Endothelial cell of umbilical vein (primary cell): ENCODE measurements around the gene ST8SIA1. TPM values are rescaled to one million over a fixed set of nuclear protein-coding genes. Genes with fewer than 3 reads are reported as not detected.

Experiments
- BruUV-seq: library from RNA; stranded (reverse); fragments of 400-500 nt; replicated peaks from 2 replicates; lab custom pipeline; 2021; lab: Mats Ljungman, UMichigan
- CTCF ChIA-PET: fragments of 300-600, 350-600 bp; sonication (Branson Sonifier 250); formaldehyde crosslinking; loops from one replicate; lab custom pipeline; 2021; ENCODE audit warnings: antibody characterized with exemption, inconsistent platforms; lab: Charles Lee
- POLR2A ChIA-PET: fragments of 300-600, 350-600 bp; sonication (Branson Sonifier 250); formaldehyde crosslinking; loops from one replicate; lab custom pipeline; 2021; ENCODE audit warnings: antibody characterized with exemption, inconsistent platforms; lab: Charles Lee
- DNase-seq: peaks from one replicate; pipeline ENCODE4 v3.0.0-alpha.2; 2011; ENCODE audit warnings: low read depth, low spot score
- FAIRE-seq: peaks from 2 replicates; lab custom pipeline; 2011; peaks lifted over from hg19 to GRCh38; lab: Jason Lieb, UNC
- H2AFZ ChIP-seq: 2 replicates; pipeline ENCODE4 v1.6.0; 2012; ENCODE audit warnings: low read depth, low read length, control low read depth, inconsistent platforms
- H3K27ac ChIP-seq: 2 replicates; pipeline ENCODE4 v1.5.1; 2011; ENCODE audit warnings: low read depth, mild to moderate bottlenecking, control low read depth, low read length, moderate library complexity; ENCODE audit not compliant: insufficient read depth
- H3K27me3 ChIP-seq, 2 experiments: 2 replicates each; pipeline versions ENCODE4 v1.6.0 to v1.6.1; 2011; ENCODE audit warnings: low read length in 2 of 2, mixed read lengths in 1 of 2; ENCODE audit not compliant: control insufficient read depth in 2 of 2, insufficient read depth in 2 of 2
- H3K36me3 ChIP-seq, 2 experiments: 2 replicates in 1 of 2; 3 replicates in 1 of 2; pipeline ENCODE4 v1.5.1; 2011; ENCODE audit warnings: low read length in 2 of 2, mild to moderate bottlenecking in 1 of 2, moderate library complexity in 1 of 2; ENCODE audit not compliant: control insufficient read depth in 2 of 2, insufficient read depth in 2 of 2; ENCODE audit errors: extremely low read depth in 1 of 2
- H3K4me1 ChIP-seq: 3 replicates; pipeline ENCODE4 v1.5.1; 2011; ENCODE audit warnings: mild to moderate bottlenecking, low read length; ENCODE audit not compliant: control insufficient read depth, insufficient read depth; ENCODE audit errors: extremely low read depth
- H3K4me2 ChIP-seq: 2 replicates; pipeline ENCODE4 v1.6.1; 2011; ENCODE audit warnings: low read length, control low read depth, mixed read lengths; ENCODE audit not compliant: insufficient read depth
- H3K4me3 ChIP-seq, 3 experiments: fragments of 200-600 bp in 1 of 3; sonication (generic), shearing (Covaris generic) in 1 of 3; replicated peaks in 1 of 3; 2 replicates each; pipeline ENCODE4 v1.5.1; 2011 to 2016; ENCODE audit warnings: control low read depth in 3 of 3, low read length in 3 of 3, mild to moderate bottlenecking in 2 of 3, inconsistent platforms in 1 of 3, low read depth in 1 of 3, moderate library complexity in 1 of 3; ENCODE audit not compliant: insufficient read depth in 1 of 3
- H3K79me2 ChIP-seq: 2 replicates; pipeline ENCODE4 v1.6.0; 2012; ENCODE audit warnings: low read length, inconsistent platforms; ENCODE audit not compliant: control insufficient read depth, insufficient read depth
- H3K9ac ChIP-seq: replicated peaks from 2 replicates; pipeline ENCODE3; 2011; ENCODE audit warnings: low read length, control low read depth; ENCODE audit not compliant: insufficient read depth; ENCODE audit errors: extremely low read depth
- H3K9me1 ChIP-seq: replicated peaks from 3 replicates; pipeline ENCODE4 v1.6.0; 2011; ENCODE audit warnings: mild to moderate bottlenecking, low read length; ENCODE audit not compliant: control insufficient read depth, insufficient read depth; ENCODE audit errors: extremely low read depth
- H3K9me3 ChIP-seq: replicated peaks from 2 replicates; pipeline ENCODE4 v1.5.1; 2012; ENCODE audit warnings: low read length, inconsistent platforms; ENCODE audit not compliant: control insufficient read depth, insufficient read depth
- H4K20me1 ChIP-seq: replicated peaks from 2 replicates; pipeline ENCODE3; 2011; ENCODE audit warnings: mild to moderate bottlenecking, low read length; ENCODE audit not compliant: control insufficient read depth, insufficient read depth; ENCODE audit errors: extremely low read depth
- EZH2 ChIP-seq: IDR thresholded peaks from 2 replicates; pipeline ENCODE4 v1.6.1; 2012; ENCODE audit warnings: borderline replicate concordance, low read depth, mild to moderate bottlenecking, moderate library complexity, low read length, inconsistent platforms; ENCODE audit not compliant: severe bottlenecking
- FOS ChIP-seq: IDR thresholded peaks from 2 replicates; pipeline ENCODE4 v1.6.1; 2011; ENCODE audit warnings: mild to moderate bottlenecking, low read length, moderate library complexity, borderline replicate concordance; ENCODE audit not compliant: insufficient read depth
- GATA2 ChIP-seq: IDR thresholded peaks from 2 replicates; pipeline ENCODE4 v1.7.0; 2011; ENCODE audit warnings: low read depth, mild to moderate bottlenecking, moderate library complexity, mixed read lengths, low read length; ENCODE audit not compliant: insufficient read length, insufficient read depth
- JUN ChIP-seq: IDR thresholded peaks from 2 replicates; pipeline ENCODE4 v1.6.1; 2011; ENCODE audit warnings: borderline replicate concordance, low read depth; ENCODE audit not compliant: insufficient read length, insufficient read depth
- MYC ChIP-seq: IDR thresholded peaks from one replicate; pipeline ENCODE4 v1.6.1; 2011; ENCODE audit warnings: mild to moderate bottlenecking, low read depth, low read length
- POLR2A ChIP-seq: IDR thresholded peaks from 2 replicates; pipeline ENCODE4 v1.6.1; 2012; ENCODE audit warnings: low read depth, mild to moderate bottlenecking, control low read depth, low read length
- POLR2AphosphoS5 ChIP-seq: IDR thresholded peaks from 2 replicates; pipeline ENCODE4 v1.6.1; 2012; ENCODE audit warnings: low read depth, mild to moderate bottlenecking, control low read depth, low read length, moderate library complexity; ENCODE audit not compliant: insufficient read depth
- dilution Hi-C: fragments of 300-500 bp; cut with MboI; formaldehyde crosslinking; loops from one replicate; pipeline ENCODE4 v1.15.0; 2019; ENCODE audit warnings: low sequenced_read_pairs; ENCODE audit not compliant: extremely low pct_ligation_motif_present
- intact Hi-C: fragments of 100-400 bp; cut with micrococcal nuclease; formaldehyde crosslinking; loops from one replicate; pipeline ENCODE4 v1.10.0; 2022
- polyA plus RNA-seq, 4 experiments: library from polyadenylated mRNA; depleted of rRNA in 3 of 4; stranded (reverse) in 3 of 4; unstranded in 1 of 4; fragments of >200 nt; gene quantifications; 2 replicates each; pipeline versions ENCODE4 v1.2.1 to v1.2.3, GENCODE V29; 2011 to 2012; ENCODE audit warnings: missing spikeins in 1 of 4
- total RNA-seq: library from RNA; stranded (reverse); gene quantifications from 2 replicates; pipeline ENCODE4 v1.2.3, GENCODE V29; 2021
- TF ChIP-seq, protein P1 (sequence below): IDR thresholded peaks from 2 replicates; pipeline ENCODE4 v1.6.1; 2011; ENCODE audit not compliant: insufficient read depth, insufficient read length
- TF ChIP-seq, protein P2 (sequence below), 2 donors: IDR thresholded peaks; 1 replicate in 1 of 2; 2 replicates in 1 of 2; pipeline ENCODE4 v1.5.1; 2011; ENCODE audit warnings: low read length in 2 of 2, mild to moderate bottlenecking in 2 of 2, moderate library complexity in 2 of 2, control low read depth in 1 of 2, inconsistent platforms in 1 of 2, low read depth in 1 of 2; ENCODE audit not compliant: insufficient read depth in 1 of 2; ENCODE audit errors: extremely low read depth in 1 of 2

Gene ST8SIA1
- total and polyA plus RNA-seq, 2 donors (not counting 3 experiments of a cell fraction or from before 2014, with no cell fraction given): not detected

DNA sequence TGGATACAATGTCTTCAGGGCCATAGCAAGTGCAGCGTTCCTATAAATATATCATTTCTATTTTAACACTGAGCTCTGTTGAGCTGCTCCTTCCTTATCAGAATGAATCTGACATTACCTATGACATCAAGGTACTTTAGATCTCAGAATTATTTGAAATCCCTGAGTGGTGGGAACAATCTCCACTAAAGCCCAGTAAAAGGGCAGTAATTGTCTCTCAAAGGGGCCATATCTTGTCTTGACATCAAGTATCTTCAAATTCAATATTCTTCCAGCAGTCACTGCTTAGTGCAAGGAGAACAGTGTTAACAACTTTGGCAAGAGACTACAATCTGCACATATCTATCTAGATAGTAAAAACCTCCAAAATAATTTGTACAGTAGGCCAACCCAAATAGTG lies 21.7 kb upstream of the ST8SIA1 start:
- dilution Hi-C loops: no loop called here
- FAIRE-seq (no peak), DNase-seq (no peak)
- H3K4me1 ChIP-seq: no peaks in the 10 kb centered on the region
- H3K27ac ChIP-seq: no peak overlapping the region
- ChIA-PET CTCF (interaction anchor here (1.5 kb wide), 1 partner anchor 87 kb away, joined by 3 read pairs; no protein-coding TSS in a partner anchor), POLR2A (no interaction called here)
- no peaks in the 10 kb centered on the region for H3K36me3 ChIP-seq
- no peak overlapping the region for H3K4me3 ChIP-seq
- no peak overlapping the region for H3K4me2 ChIP-seq
- no peaks in the 10 kb centered on the region for H3K79me2 ChIP-seq
- H3K9me3 ChIP-seq: no peaks in the 10 kb centered on the region
- TF ChIP-seq, protein P1, sequence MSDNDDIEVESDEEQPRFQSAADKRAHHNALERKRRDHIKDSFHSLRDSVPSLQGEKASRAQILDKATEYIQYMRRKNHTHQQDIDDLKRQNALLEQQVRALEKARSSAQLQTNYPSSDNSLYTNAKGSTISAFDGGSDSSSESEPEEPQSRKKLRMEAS: no peak
- TF ChIP-seq, protein P2, sequence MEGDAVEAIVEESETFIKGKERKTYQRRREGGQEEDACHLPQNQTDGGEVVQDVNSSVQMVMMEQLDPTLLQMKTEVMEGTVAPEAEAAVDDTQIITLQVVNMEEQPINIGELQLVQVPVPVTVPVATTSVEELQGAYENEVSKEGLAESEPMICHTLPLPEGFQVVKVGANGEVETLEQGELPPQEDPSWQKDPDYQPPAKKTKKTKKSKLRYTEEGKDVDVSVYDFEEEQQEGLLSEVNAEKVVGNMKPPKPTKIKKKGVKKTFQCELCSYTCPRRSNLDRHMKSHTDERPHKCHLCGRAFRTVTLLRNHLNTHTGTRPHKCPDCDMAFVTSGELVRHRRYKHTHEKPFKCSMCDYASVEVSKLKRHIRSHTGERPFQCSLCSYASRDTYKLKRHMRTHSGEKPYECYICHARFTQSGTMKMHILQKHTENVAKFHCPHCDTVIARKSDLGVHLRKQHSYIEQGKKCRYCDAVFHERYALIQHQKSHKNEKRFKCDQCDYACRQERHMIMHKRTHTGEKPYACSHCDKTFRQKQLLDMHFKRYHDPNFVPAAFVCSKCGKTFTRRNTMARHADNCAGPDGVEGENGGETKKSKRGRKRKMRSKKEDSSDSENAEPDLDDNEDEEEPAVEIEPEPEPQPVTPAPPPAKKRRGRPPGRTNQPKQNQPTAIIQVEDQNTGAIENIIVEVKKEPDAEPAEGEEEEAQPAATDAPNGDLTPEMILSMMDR (IDR thresholded peaks at IDR 0.05; ENCODE audit: extremely low read depth in 1 of 2, insufficient read depth in 1 of 2, low read depth in 1 of 2, low read length in 2 of 2): no peak
- no peak for TF ChIP-seq POLR2A
- TF ChIP-seq JUN: no peak
- TF ChIP-seq MYC: no peak
- no peak for TF ChIP-seq GATA2
- no peak for TF ChIP-seq FOS
- no peak for TF ChIP-seq POLR2AphosphoS5
- no peak for TF ChIP-seq EZH2
- intact Hi-C loops: no loop called here
- no peak overlapping the region for H3K9ac ChIP-seq
- H3K9me1 ChIP-seq: no peaks in the 10 kb centered on the region
- H3K27me3 ChIP-seq: no peaks in the 10 kb centered on the region
- BruUV-seq: no TSS peak
- H4K20me1 ChIP-seq: no peaks in the 10 kb centered on the region
- H2AFZ ChIP-seq: no peak overlapping the region
